GM23338 (cell line): Measurements from ENCODE around the gene GPR42. TPM values are rescaled to one million over a fixed set of nuclear protein-coding genes. Genes with fewer than 3 reads are reported as not detected.

ENCODE experiments used
- CREB1 ChIP-seq: fragments of 250-450 bp; sonication (Bioruptor Pico); IDR thresholded peaks from 2 replicates; pipeline ENCODE4 v1.5.0; 2020; ENCODE audit warnings: low read depth, mild to moderate bottlenecking, moderate library complexity
- CTCF ChIP-seq, 2 experiments: fragments of 200-600 bp in 1 of 2; sonication (generic) in 1 of 2; conservative IDR thresholded peaks; 2 replicates each; pipeline versions ENCODE4 v1.5.1 to v1.6.1; 2016 to 2017; ENCODE audit warnings: antibody characterized with exemption in 2 of 2, low read depth in 2 of 2, mild to moderate bottlenecking in 2 of 2, moderate library complexity in 1 of 2
- EZH2 ChIP-seq: fragments of 200-600 bp; sonication (generic); IDR thresholded peaks from one replicate; pipeline ENCODE4 v1.8.0; 2017; ENCODE audit warnings: antibody characterized with exemption, mild to moderate bottlenecking, low read depth; ENCODE audit not compliant: unreplicated experiment
- EZH2phosphoT487 ChIP-seq: fragments of 200-600 bp; sonication (generic); IDR thresholded peaks from one replicate; pipeline ENCODE4 v1.8.1; 2018; ENCODE audit warnings: antibody characterized with exemption; ENCODE audit not compliant: unreplicated experiment
- JUNB ChIP-seq: IDR thresholded peaks from one replicate; pipeline ENCODE4 v1.6.1; 2016; ENCODE audit warnings: antibody characterized with exemption; ENCODE audit not compliant: unreplicated experiment
- NANOG ChIP-seq: IDR thresholded peaks from 2 replicates; pipeline ENCODE4 v1.6.1; 2016; ENCODE audit warnings: antibody characterized with exemption, borderline replicate concordance
- POLR2AphosphoS5 ChIP-seq: IDR thresholded peaks from 2 replicates; pipeline ENCODE4 v1.6.1; 2016; ENCODE audit warnings: antibody characterized with exemption, low read depth
- STAT1 ChIP-seq: IDR thresholded peaks from one replicate; pipeline ENCODE4 v1.6.1; 2016; ENCODE audit warnings: antibody characterized with exemption; ENCODE audit not compliant: unreplicated experiment
- ZNF114 ChIP-seq: fragments of 250-450 bp; sonication (Bioruptor Pico); IDR thresholded peaks from 2 replicates; pipeline ENCODE4 v1.5.0; 2020; ENCODE audit warnings: mild to moderate bottlenecking, moderate library complexity
- ZNF331 ChIP-seq: fragments of 250-450 bp; sonication (Bioruptor Pico); IDR thresholded peaks from 2 replicates; pipeline ENCODE4 v1.5.0; 2020; ENCODE audit warnings: low read depth, mild to moderate bottlenecking, moderate library complexity
- ZNF462 ChIP-seq: fragments of 250-450 bp; sonication (Bioruptor Pico); IDR thresholded peaks from 2 replicates; pipeline ENCODE4 v1.5.0; 2020; ENCODE audit warnings: mild to moderate bottlenecking, moderate library complexity
- polyA plus RNA-seq: library from polyadenylated mRNA; unstranded; fragments of >200 nt; fragmentation: Nextera tagmentation; extraction: Ambion mirVana; gene quantifications from 2 replicates; pipeline ENCODE4 v1.2.1, GENCODE V29; 2016
- total RNA-seq: library from RNA; depleted of rRNA; stranded (reverse); fragments of >200 nt; shearing (Covaris generic); gene quantifications from 2 replicates; pipeline ENCODE4 v1.2.3, GENCODE V29; 2014

Gene GPR42
- total and polyA plus RNA-seq, 2 experiments from 2014 or later: not detected

GRCh38 chr19:35416331-35416730 lies 45.5 kb downstream of the GPR42 start (continued):
- TF ChIP-seq ZNF462 (CRISPR knock-in tag): no peak
- TF ChIP-seq NANOG: no peak
- TF ChIP-seq ZNF114 (CRISPR knock-in tag): no peak
- TF ChIP-seq STAT1: no peak
- TF ChIP-seq JUNB: no peak
- TF ChIP-seq CREB1 (CRISPR knock-in tag): no peak
- TF ChIP-seq POLR2AphosphoS5: no peak
- TF ChIP-seq ZNF331 (CRISPR knock-in tag): no peak
- TF ChIP-seq EZH2: no peak
- no peak for TF ChIP-seq CTCF (conservative IDR thresholded peaks at IDR 0.05; ENCODE audit: low read depth in 2 of 2)
- no peak for TF ChIP-seq EZH2phosphoT487
